Calu3 (cell line): ENCODE data around the gene SLC44A4. TPM values are rescaled to one million over a fixed set of nuclear protein-coding genes. Genes with fewer than 3 reads are reported as not detected.

Source experiments
- BruUV-seq: library from RNA; stranded (reverse); fragments of 400-500 nt; replicated peaks from 2 replicates; lab custom pipeline; 2021; lab: Mats Ljungman, UMichigan
- CTCF ChIA-PET: fragments of 300-600 bp; sonication (Branson Sonifier 250); formaldehyde crosslinking; loops from one replicate; lab custom pipeline; 2022; ENCODE audit warnings: antibody characterized with exemption; lab: Charles Lee
- DNase-seq: peaks from one replicate; pipeline ENCODE4 v3.0.0; 2022
- H3K27ac Mint-ChIP-seq: one replicate; pipeline ENCODE4 v1.8.0; 2022; ENCODE audit warnings: mixed read lengths; ENCODE audit not compliant: unreplicated experiment
- H3K27me3 Mint-ChIP-seq: one replicate; pipeline ENCODE4 v1.8.0; 2022; ENCODE audit warnings: mixed read lengths; ENCODE audit not compliant: unreplicated experiment
- H3K36me3 Mint-ChIP-seq: one replicate; pipeline ENCODE4 v1.8.0; 2022; ENCODE audit warnings: mild to moderate bottlenecking, moderate library complexity, mixed read lengths; ENCODE audit not compliant: insufficient read depth, unreplicated experiment
- H3K4me1 Mint-ChIP-seq: one replicate; pipeline ENCODE4 v1.8.0; 2022; ENCODE audit warnings: mild to moderate bottlenecking, low read depth, mixed read lengths; ENCODE audit not compliant: unreplicated experiment
- H3K4me3 Mint-ChIP-seq: one replicate; pipeline ENCODE4 v1.8.0; 2022; ENCODE audit warnings: mild to moderate bottlenecking, low read depth, moderate library complexity, mixed read lengths; ENCODE audit not compliant: unreplicated experiment
- H3K9me3 Mint-ChIP-seq: one replicate; pipeline ENCODE4 v1.8.0; 2022; ENCODE audit warnings: low read depth, mixed read lengths; ENCODE audit not compliant: unreplicated experiment
- CTCF ChIP-seq: fragments of 200-600 bp; IDR thresholded peaks from one replicate; pipeline ENCODE4 v1.8.0; 2022; ENCODE audit warnings: antibody characterized with exemption; ENCODE audit not compliant: unreplicated experiment
- intact Hi-C: fragments of 100-400 bp; cut with micrococcal nuclease; formaldehyde crosslinking; loops from one replicate; pipeline ENCODE4 v1.10.0; 2022; ENCODE audit not compliant: unreplicated experiment
- total RNA-seq: library from RNA; stranded (reverse); gene quantifications from 2 replicates; pipeline ENCODE4 v1.2.3, GENCODE V29; 2022

The SLC44A4 gene
- total RNA-seq, 1 experiment from 2014 or later, result 185 TPM

DNA sequence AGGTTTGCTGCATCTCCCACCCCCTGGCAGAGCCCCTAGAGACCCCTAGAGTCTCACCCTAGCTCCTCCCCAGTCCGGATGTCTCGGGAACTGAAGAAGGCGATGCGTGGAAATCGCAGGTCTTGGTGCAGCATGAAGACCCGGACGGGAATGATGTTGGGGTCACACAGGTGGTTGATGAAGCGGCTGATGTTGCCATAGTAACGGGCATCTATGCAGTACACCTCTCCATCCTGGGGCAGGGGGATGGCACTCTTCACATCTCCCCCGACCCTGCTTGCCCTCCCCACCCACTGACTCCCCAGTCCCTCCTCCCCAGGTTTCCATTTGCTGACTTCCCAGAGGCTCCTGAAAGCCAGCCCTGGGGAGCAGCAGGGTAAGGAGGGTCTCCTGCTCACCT is 1.8 kb upstream of the SLC44A4 start:
- intact Hi-C loops, result no loop called here
- Mint-ChIP-seq H3K4me3 (no peak overlapping the region), H3K36me3 (peaks cover 85% of the 10 kb centered on the region), H3K27ac (peak overlapping the region; percentile 5), H3K27me3 (no peaks in the 10 kb centered on the region), H3K4me1 (peaks cover 48% of the 10 kb centered on the region), H3K9me3 (no peaks in the 10 kb centered on the region)
- TF ChIP-seq CTCF, result no peak
- no TSS peak for BruUV-seq
- CTCF ChIA-PET, result no interaction called here
- DNase-seq, result no peak

- CTCF ChIA-PET, result no interaction called here
- H3K4me3 Mint-ChIP-seq, result peak overlapping the region; percentile 88
- no peak for DNase-seq
- TF ChIP-seq CTCF, result no peak
- peak overlapping the region; percentile 89 for H3K27ac Mint-ChIP-seq
- peaks cover 84% of the 10 kb centered on the region for H3K36me3 Mint-ChIP-seq
- peaks cover 49% of the 10 kb centered on the region for H3K4me1 Mint-ChIP-seq
- no peaks in the 10 kb centered on the region for H3K9me3 Mint-ChIP-seq
- TSS peak; percentile 6 for BruUV-seq
- H3K27me3 Mint-ChIP-seq, result no peaks in the 10 kb centered on the region
- intact Hi-C loops, result no loop called here
These were observed 1.1 kb upstream of the SLC44A4 start for GRCh38 chr6:31879901-31880300.

GRCh38 chr6:31879143-31879542 is 346 bp upstream of the SLC44A4 start:
- H3K27ac Mint-ChIP-seq, result peak overlapping the region; percentile 89
- no peaks in the 10 kb centered on the region for H3K9me3 Mint-ChIP-seq
- H3K4me3 Mint-ChIP-seq, result peak overlapping the region; percentile 88
- CTCF ChIA-PET, result interaction anchor here (0.5 to 1.1 kb wide), 3 partner anchors 8 to 80 kb away, joined by 3 read pairs; partner anchors contain the start of genes CFB, NELFE and SKIC2
- TF ChIP-seq CTCF, result no peak
- peaks cover 49% of the 10 kb centered on the region for H3K4me1 Mint-ChIP-seq
- H3K36me3 Mint-ChIP-seq, result peaks cover 86% of the 10 kb centered on the region
- TSS peak; percentile 92 for BruUV-seq
- intact Hi-C loops, result no loop called here
- peak; percentile 28 for DNase-seq
- H3K27me3 Mint-ChIP-seq, result no peaks in the 10 kb centered on the region

DNA sequence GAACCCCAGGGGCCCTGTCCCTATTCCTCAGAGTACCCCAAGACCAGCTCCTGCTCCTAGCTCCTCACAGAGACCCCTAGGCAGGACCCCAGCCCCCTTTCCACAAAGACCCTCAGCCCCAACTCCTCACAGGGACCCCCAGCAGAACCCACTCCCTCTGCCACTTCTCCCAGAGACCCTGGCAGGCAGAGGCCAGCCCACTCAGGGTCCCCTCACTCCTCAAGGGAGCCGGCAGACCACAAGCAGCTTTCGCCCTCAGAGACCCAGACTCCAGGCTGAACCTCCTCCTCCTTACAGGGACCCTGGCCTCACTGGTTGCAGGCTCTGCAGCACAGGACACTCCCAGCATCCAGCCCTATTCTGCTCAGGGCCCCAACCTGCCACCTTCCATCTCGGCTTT is 575 bp downstream of the SLC44A4 start:
- peaks cover 90% of the 10 kb centered on the region for H3K36me3 Mint-ChIP-seq
- no peaks in the 10 kb centered on the region for H3K27me3 Mint-ChIP-seq
- no peak for TF ChIP-seq CTCF
- no TSS peak for BruUV-seq
- DNase-seq, result no peak
- H3K27ac Mint-ChIP-seq, result peak overlapping the region; percentile 89
- CTCF ChIA-PET, result interaction anchor here (0.6 to 1.1 kb wide), 2 partner anchors 67 to 153 kb away, joined by 3 read pairs; partner anchors contain the start of gene CFB
- H3K4me1 Mint-ChIP-seq, result peaks cover 49% of the 10 kb centered on the region
- intact Hi-C loops, result no loop called here
- H3K4me3 Mint-ChIP-seq, result peak overlapping the region; percentile 88
- H3K9me3 Mint-ChIP-seq, result no peaks in the 10 kb centered on the region
